AG10803 (cell line): ENCODE results near the gene MED29.

Experiments used
- DNase-seq: peaks from one replicate; pipeline ENCODE4 v3.0.0; 2010; ENCODE audit warnings: low read depth
- H3K4me3 ChIP-seq: 2 replicates; pipeline ENCODE4 v1.5.1; 2011; ENCODE audit warnings: mild to moderate bottlenecking, low read length, control low read depth
- TF ChIP-seq, protein P1 (sequence below): conservative IDR thresholded peaks from 2 replicates; pipeline ENCODE4 v1.5.1; 2011; ENCODE audit warnings: mild to moderate bottlenecking, low read length, control low read depth, inconsistent platforms

MED29 gene

DNA sequence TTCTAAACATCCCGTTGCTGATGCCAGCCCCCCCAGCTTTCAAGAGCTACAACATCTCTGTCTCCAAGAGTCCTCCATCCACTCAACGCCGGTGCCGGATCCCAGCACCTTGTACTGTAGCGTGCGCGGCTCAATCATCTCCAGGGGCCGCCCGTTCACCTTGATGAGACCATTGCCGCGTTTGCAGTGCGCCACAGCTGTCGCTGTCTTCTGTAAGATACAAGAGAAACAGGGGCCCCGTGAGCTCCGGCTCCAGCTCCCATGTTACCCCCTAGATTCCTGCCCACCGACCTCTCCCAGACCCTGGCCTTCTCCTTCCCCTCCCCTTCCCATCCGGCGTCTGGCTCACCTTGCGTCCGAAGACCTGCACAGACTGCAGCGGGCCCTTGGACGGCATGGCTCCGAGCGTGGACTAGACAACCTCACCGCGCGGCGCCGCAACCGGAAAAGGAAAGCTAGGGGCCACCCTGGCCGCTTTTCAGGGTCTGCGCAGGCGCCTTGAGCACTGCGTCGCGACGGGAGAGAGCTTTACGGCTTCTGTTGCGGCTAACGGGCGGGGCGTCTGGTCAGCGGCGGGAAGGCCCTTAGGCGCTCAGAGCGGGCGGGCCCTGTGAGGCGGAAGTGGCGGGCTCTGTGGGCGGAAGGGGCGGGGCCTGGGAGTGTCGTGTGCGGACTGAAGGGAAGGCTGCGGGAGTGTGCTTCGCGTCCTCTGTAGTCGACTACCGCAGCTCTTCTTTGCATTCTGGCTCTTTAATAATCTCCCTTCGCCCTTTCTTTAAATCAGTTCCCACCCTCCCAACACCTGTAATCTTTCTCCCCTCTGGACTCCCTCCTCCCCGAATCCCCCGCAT, 44.5 kb downstream of the MED29 start, which contains the start of gene RPS16:
TSS of gene RPS16 (minus strand) at position 451 of the 851 bp plus-strand sequence. CDS start at position 397, 54 bp downstream.
- DNase-seq: peak; percentile 97
- peak within 1 kb of the TSS; percentile 99 for H3K4me3 ChIP-seq

DNA sequence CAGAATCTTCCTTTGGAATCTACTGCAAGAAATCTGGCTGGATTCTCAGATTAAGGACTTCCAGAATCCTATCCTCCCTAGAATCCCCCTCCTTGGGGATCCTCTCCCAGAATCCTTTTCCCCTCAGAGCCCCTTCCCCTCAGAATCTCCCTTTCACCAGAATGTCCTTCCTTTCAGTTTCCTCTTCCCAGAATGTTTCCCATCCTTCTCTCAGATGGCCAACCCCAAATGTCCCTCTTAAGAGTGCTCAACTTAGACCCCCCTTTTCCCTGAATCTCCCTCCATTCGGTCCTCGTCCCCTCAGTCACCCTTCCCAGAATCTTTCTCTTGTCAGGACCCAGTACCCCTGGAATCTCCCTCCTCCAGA, 45.2 kb downstream of the MED29 start:
- TF ChIP-seq, protein P1, sequence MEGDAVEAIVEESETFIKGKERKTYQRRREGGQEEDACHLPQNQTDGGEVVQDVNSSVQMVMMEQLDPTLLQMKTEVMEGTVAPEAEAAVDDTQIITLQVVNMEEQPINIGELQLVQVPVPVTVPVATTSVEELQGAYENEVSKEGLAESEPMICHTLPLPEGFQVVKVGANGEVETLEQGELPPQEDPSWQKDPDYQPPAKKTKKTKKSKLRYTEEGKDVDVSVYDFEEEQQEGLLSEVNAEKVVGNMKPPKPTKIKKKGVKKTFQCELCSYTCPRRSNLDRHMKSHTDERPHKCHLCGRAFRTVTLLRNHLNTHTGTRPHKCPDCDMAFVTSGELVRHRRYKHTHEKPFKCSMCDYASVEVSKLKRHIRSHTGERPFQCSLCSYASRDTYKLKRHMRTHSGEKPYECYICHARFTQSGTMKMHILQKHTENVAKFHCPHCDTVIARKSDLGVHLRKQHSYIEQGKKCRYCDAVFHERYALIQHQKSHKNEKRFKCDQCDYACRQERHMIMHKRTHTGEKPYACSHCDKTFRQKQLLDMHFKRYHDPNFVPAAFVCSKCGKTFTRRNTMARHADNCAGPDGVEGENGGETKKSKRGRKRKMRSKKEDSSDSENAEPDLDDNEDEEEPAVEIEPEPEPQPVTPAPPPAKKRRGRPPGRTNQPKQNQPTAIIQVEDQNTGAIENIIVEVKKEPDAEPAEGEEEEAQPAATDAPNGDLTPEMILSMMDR: no peak
- peak overlapping the region; percentile 69 for H3K4me3 ChIP-seq
- DNase-seq: no peak

More for the DNA sequence above, 44.5 kb downstream of the MED29 start, which contains the start of gene RPS16:
- TF ChIP-seq, protein P1: no peak

DNA sequence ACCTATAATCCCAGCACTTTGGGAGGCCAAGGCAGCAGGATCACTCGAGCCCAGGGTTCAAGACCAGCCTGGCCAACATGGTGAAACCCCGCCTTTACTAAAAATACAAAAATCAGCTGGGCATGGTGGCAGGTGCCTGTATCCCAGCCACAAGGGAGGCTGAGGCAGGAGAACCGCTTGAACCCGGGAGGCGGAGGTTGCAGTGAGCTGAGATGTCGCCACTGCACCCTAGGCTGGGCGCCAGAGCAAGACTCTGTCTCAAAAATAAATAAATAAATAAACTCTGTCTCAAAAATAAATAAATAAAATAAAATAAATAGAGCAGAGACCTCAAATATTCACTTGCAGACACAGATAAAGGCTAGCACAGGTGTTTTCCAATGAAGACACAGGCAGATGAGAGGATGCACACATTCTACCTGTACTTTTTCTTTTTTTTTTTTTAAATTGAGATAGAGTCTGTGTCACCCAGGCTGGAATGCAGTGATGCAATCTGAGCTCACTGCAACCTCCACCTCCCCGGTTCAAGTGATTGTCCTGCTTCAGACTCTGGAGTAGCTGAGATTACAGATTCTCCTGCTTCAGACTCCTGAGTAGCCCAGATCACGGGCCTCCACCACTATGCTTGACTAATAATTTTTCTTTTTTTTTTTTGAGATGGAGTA, 47.2 kb downstream of the MED29 start:
- H3K4me3 ChIP-seq: no peak overlapping the region
- peak; percentile 27 for DNase-seq
- TF ChIP-seq, protein P1: no peak

DNA sequence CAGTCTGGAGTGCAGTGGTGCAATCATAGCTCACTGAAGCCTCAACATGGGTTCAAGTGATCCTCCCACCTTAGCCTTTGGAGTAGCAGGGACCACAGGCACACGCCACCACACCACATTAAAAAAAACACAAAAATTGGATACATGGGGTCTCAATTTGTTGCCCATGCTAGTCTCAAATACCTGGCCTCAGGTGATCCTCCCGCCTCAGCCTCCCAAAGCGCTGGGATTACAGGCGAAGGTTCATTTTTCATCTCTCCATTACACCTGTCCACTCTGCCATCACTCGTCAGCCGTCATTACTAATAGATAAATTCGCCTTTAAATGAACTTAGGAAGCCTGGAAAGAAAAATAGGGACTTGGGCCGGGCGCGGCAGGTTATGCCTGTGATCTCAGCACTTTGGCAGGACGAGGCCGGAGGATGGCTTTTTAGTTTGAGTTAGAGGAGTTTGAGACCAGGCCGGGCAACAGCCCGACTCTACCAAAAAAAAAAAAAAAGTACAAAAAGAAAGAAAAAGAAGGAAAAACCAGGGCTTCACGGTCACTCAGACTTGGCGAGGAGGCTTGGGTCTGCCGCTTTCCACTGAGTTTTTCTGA, 53.5 kb downstream of the MED29 start:
- H3K4me3 ChIP-seq: peak overlapping the region; percentile 100
- peak; percentile 32 for DNase-seq
- TF ChIP-seq, protein P1: no peak

DNA sequence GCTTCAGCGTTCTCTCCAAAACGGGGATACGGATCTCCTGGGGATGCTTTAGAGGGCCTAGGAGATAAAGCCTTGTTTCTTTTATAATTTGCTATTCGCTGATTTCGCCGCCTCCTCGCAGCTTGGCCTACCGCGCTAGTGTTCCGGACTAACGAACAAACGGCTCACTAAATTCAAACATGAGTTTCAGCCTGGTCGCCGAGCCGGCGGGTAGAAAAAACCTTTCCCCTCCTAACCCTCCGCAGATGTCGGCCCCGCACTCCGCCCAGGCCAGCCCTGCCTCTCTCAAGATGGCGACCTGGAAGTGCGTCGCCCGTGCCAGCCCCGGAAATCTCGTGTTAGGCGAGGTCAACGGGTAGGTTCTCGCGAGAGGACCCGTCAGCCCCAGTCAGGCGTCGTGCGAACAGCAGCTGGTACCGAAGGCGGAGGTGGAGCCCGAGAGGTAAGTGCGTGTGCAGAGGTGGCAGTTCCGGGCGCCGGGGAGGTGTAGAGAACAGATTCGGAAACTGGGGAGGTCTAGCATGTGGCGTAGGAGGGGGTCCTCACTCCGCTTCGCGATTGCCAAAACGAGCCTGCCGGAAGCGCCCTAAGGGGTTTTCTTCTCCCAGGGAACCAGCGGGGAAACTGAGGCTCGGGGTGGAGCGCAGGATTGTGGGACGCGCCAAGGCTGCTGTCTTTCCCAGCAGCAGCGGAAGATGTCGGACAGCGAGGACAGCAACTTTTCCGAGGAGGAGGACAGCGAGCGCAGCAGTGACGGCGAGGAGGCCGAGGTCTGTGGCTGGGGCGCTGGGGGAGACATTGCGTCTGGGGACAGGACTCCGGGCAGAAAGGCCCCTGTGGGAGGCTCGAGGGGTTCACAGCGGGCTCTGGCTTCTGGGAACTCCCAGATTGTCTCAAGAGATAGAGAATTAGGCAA, 54.3 kb downstream of the MED29 start, which contains the start of gene SUPT5H:
TSS of gene SUPT5H (plus strand) at position 387 of the 916 bp plus-strand sequence. CDS start at position 696, 309 bp downstream.
- H3K4me3 ChIP-seq: peak within 1 kb of the TSS; percentile 100
- TF ChIP-seq, protein P1: no peak
- DNase-seq: peak; percentile 97

DNA sequence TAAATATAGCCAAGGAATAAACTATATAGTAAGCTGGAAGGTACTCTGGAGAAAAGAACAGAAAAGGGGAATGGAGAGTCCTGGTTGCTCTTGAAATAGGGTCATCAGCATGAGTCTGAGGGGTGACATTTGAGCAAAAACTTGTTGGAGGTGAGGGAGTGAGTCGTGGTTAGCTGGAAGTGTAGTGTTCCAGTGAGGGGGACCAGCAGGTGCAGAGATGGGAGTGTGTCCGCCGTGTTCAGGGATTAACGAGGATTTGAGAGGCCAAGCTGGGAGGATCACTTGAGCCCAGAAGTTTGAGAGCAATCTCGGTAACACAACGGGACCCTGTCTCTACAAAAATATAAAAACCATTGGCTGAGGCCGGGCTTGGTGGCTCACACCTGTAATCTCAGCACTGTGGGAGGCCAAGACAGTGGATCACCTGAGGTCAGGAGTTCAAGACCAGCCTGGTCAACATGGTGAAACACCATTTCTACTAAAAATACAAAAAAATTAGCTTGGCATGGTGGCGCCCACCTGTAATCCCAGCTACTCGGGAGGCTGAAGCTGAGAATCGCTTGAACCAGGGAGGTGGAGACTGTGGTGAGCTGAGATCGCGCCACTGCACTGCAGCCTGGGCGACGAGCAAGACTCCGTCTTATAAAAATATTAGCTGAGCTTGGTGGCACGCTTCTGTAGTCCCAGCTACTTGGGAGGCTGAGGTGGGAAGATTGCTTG, 55.3 kb downstream of the MED29 start:
- peak overlapping the region; percentile 100 for H3K4me3 ChIP-seq
- DNase-seq: no peak
- TF ChIP-seq, protein P1: no peak
